GM19438 (cell line): Measurements from ENCODE around the gene DYNLT2B.
"Not testable (repeated sequence)": the region's sequence is repeated elsewhere in the genome, so short reads cannot be mapped to it uniquely, and the experiment has no call there.

ENCODE experiments used
- ATAC-seq: cut with Tn5 transposase; IDR thresholded peaks from one replicate; pipeline ENCODE4 v1.9.1; 2021; ENCODE audit warnings: low read depth; ENCODE audit not compliant: unreplicated experiment

The DYNLT2B gene

DNA sequence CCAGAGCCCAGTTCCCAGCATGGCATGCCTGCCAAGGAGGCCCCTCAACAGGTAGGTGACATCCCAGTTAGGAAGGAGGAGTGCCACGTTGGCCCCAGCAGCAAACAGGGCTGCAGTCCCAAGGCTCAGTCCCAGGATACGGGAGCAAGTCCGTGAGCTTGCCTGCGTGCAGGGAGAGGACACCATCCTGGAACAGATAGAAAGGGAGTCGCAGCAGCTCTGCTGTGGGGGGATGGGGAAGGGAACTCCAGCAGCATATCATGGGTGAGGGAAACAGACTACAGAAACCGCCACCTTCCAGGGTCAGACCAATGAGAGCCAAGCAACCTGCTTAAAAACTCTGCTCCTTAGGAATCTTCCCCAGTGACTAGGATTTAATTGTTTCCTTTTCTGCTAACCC lies 9.4 kb upstream of the DYNLT2B start:
- ATAC-seq = no peak

GRCh38 chr3:196326936-196327335 lies 8.9 kb upstream of the DYNLT2B start:
- ATAC-seq = no peak

DNA sequence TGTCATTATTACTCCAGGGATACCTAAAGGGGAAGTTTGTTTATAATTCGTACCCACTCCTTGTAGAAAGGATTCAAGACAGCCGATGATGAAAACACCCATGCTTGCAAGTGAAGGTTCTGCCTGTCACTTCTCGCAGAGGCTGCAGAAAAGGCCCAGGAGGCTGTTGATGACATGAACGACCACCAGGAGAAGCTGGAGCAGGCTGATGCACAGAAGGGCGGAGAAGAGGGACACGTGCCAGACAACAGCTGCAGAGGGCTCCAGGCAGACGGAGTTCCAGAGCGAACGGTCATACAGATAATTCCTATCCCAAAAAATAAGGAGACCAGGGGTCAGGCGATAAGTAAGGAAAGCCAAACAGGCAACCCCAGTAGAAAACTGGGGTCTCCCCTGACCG lies 5.7 kb upstream of the DYNLT2B start:
- ATAC-seq = no peak

- no peak for ATAC-seq
These were observed 5.0 kb upstream of the DYNLT2B start for GRCh38 chr3:196323016-196323415.

DNA sequence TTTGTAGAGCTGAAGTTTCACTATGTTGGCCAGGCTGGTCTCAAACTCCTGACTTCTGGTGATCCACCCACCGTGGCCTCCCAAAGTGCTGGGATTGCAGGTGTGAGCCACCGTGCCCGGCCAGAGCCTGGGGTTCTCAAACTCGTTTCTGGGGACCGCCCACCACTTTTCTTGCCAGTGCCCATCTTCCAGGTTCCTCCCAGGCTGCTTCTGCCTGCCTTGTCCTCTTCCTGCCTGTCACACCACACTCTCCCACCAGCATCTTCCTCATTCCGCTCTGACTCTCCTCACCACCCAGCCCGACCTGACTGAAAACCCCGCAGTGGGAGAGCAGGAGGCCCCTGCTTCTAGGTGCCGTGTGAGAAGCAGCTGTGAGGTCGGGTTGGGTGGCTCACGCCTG lies 3.1 kb upstream of the DYNLT2B start:
- ATAC-seq = no peak

DNA sequence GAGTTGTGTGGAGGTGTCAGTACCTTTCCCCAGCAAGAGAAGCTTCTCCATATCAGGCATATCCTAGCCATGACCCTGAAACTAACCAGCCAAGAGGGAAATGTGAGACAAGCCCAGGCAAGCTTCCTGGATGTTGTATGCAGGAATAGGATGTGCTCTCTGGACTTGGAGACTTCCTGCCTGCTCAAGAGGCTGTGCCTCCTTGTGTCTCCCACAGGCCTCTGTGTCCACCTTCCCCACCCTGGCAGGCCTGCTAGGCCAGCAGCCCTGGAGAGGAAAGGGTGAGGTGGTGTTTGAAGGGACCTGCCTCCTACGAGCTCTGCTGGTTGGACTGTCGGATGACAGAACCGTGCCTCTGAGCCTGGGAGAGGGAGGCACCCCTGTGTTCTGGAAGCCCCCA lies 2.1 kb upstream of the DYNLT2B start:
- no peak for ATAC-seq

DNA sequence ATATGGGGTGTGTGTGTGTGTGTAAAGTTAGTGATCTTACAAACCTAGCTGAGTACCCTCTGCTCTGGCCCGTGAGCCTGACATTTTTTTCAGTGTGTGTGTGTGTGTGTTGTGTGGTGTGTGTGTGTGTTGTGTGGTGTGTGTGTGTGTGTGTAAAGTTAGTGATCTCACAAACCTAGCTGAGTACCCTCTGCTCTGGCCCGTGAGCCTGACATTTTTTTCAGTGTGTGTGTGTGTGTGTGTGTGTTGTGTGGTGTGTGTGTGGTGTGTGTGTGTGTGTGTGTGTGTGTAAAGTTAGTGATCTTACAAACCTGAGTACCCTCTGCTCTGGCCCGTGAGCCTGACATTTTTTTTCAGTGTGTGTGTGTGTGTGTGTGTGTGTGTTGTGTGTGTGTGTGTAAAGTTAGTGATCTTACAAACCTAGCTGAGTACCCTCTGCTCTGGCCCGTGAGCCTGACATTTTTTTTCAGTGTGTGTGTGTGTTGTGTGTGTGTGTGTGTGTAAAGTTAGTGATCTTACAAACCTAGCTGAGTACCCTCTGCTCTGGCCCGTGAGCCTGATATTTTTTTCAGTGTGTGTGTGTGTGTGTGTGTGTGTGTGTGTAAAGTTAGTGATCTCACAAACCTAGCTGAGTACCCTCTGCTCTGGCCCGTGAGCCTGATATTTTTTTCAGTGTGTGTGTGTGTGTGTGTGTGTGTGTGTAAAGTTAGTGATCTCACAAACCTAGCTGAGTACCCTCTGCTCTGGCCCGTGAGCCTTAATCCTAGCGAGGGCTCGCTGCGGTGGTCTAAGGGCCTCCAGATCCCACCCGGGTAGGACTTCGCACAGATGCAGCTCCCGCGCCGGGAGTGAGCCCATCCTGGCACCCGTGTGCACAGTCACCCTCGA lies 997 bp downstream of the DYNLT2B start:
- ATAC-seq = not testable (repeated sequence)

DNA sequence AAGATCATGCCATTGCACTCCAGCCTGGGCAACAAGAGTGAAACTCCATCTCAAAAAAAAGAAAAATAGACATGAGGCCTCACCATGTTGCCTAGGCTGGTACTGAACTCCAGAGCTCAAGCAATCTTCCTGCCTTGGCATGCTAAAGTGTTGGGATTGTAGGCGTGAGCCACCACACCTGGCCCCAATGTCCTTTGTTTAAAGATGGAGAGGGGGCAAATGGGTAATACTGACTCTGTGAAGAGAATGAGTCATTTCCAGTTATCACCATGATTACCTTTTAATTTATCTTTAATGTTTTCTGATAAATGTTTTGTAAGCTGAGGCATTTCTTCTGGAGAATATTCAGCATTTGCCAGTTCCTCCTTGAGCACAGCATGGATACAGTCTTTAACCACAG lies 2.2 kb downstream of the DYNLT2B start:
- ATAC-seq = no peak

DNA sequence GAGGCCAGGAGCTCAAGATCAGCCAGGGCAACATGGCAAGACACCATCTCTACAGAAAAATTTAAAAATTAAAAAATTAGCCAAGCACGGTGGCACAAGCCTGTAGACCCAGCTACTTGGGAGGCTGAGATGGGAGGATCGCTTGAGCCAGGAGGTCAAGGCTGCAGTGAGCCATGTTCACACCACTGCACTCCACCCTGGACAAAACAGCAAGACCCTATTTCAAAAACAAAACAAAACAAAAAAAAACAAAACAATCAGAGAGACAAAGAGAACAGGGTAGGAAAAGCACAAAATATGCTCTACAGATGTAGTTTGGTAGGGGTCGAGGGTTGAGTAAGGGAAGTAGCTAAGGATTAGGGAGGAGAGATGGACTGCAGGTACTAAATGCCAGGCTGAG lies 3.4 kb downstream of the DYNLT2B start:
- no peak for ATAC-seq

GRCh38 chr3:196314086-196314485 lies 4.0 kb downstream of the DYNLT2B start:
- not testable (repeated sequence) for ATAC-seq

- ATAC-seq = not testable (repeated sequence)
These were observed 15.1 kb downstream of the DYNLT2B start for GRCh38 chr3:196302960-196303359.

DNA sequence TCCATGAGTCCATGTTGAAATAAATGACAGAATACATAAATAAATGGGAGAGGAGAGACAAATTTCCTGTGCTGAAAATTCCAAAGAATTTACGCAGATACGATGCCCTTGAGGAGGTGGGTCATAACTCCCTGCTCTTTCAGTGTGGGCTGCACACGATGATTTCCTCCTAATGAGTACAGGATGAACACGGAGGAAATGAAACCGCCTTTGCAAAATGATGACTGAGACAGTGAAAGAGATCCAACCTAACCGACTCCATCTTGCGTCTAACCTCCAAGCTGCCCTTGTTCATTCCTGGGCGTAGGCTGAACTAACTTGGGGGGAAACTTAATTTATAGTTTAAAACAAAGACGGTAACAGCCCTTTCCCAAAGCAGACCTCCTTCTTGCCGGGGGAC lies 15.5 kb downstream of the DYNLT2B start:
- not testable (repeated sequence) for ATAC-seq

- ATAC-seq = no peak
These were observed 19.5 kb downstream of the DYNLT2B start for GRCh38 chr3:196298521-196298920.

GRCh38 chr3:196292286-196292923 lies 25.6 kb downstream of the DYNLT2B start:
- ATAC-seq = no peak

DNA sequence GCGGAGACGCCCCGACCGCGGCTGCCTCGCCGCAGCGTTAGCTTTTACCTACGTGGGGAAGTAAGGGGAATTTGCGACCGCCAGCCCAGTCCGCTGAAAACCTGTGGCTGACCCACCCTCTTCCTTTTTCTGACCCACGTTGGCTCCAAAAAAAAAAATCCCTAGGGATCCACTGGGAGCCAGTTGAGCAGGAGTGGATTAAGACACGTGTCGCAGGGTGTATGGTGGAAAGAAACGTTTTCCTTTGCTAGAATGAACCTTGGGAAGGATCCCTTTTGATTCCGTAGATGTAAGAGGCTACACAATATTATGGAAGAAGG lies 29.9 kb downstream of the DYNLT2B start:
- peak; percentile 27 for ATAC-seq

DNA sequence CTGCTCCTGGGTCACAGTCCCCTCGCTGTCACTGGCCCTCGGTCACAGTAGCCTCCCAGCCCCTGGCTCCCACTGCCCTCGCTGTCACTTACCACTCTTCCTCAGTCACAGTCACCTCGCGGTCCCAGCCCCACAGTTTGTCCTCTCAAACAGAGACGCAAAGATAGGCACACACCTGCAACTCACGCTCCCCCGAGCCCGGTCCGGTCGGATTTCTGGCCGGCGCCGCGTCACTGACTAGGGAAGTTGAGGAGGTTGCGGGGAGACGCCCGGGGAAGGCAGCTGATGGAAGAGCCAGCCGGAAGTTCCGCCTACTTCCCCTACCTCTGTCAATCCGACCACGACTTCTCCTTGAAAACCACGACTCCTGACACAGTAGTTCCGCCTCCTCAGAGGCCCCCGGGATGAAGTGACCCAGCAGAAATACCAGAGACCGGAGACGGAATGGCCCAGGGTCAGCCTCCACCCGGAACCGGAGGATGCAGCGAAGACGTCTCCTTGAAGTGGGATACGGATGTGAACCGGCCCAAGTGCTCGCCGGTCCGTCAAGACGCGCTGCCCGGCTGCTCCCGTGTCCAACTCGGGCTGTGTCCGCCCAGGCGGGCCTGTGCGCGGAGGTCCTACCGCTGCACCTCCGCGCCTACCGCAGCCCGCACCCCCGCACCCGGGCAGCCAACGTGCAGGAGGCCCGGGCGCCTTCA lies 30.4 kb downstream of the DYNLT2B start, which contains the start of gene PCYT1A:
Gene PCYT1A (minus strand): TSS at position 287 of the 701 bp plus-strand sequence. CDS start 17,195 bp downstream, outside the sequence.
- ATAC-seq = peak; percentile 85

DNA sequence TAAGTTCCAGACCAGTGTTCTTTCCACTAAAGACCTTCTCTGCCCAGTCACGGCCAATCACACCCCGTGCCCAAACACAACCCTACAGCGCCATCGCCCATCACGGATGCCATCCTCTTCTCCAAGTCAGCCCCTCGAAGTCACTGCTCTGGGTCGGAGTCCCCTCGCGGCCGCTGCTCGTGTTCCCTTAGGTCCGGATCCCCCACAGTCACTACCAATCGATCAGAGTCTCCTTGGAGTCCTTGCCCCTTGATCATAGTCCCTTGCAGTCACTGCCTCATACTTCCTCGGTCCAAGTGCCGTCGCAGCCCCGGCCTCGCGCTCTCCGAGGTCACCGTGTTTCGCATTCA lies 31.0 kb downstream of the DYNLT2B start:
- ATAC-seq = peak; percentile 10

DNA sequence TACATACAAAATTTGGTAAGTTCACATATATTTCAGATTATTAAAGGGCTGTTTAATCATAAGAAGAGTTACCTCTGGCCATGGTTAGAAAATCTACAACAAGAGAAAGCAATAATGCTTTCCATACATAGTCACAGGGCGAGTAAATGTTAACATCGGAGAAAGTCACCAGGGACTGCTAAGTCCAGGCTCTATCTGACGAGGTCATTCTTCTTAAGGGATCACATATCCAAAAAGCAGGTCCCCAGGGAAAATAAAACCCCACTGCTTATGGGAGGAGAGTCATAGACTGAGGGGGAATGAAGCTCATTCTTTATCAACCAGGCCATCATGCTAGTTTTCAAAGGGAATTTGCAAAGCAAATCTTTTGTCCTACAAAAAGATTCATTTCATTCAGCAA lies 33.6 kb downstream of the DYNLT2B start:
- ATAC-seq = no peak

- no peak for ATAC-seq
These were observed 36.1 kb downstream of the DYNLT2B start for GRCh38 chr3:196281962-196282361.

DNA sequence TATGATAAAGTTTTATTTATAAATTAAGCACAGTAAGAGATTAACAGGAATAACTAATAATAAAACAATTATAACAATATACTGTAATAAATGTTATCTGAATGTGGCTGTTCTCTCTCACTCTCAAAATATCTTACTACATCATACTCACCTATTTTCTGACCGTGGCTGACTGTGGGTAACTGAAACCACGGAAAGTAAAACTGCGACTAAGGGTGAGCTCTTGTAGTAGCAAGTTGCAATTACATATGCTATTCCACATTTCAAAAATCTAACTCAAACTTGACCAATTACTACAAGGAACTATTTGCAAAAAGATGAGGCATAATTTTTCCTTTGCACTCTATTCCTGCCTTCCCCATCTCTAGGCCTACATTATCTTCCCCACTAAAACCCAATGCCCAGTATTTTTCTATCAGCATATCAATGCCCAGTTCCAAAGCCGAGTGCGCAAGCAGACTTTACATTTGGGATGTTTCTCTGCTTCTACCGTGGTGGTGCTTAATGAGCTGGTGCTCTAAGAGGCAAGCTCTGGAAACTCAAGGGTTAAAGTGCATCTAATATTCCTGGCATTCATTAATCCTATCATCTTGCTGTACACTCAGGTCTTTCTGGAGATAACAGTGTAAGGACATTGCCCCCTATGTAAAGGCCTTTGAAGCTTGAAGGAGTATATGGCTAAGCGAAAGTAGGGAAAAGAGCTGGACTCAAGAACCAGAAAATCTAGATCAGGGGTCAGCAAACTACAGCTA lies 37.2 kb downstream of the DYNLT2B start:
- ATAC-seq = no peak

DNA sequence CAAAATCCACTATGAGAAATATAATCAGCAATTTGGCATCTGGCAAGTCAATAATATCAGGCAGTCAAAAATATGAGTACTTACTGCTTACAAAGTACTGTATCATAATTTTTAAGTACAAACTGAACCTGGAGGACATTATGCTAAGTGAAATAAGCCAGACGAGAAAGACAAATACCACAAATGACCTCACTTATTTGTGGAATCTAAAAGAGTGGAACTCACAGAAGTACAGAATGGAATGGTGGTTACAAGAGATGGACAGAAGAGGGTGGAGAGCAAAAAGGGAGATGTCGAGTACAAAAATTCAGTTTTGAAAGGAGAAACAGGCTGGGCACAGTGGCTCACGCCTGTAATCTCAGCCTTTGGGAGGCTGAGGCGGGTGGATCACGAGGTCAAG lies 42.9 kb downstream of the DYNLT2B start:
- no peak for ATAC-seq
